Activated naive CD4-positive, alpha-beta T cell treated with Interleukin-2 at 50 U/mL for 16 hours (primary cell): ENCODE data around the gene NOC4L.
A peak's percentile ranks its signal among the peaks of the same experiment; 100 is the strongest.

Experiments used
- DNase-seq: peaks from one replicate; pipeline ENCODE4 v3.0.0-alpha.2; 2020

NOC4L gene

DNA sequence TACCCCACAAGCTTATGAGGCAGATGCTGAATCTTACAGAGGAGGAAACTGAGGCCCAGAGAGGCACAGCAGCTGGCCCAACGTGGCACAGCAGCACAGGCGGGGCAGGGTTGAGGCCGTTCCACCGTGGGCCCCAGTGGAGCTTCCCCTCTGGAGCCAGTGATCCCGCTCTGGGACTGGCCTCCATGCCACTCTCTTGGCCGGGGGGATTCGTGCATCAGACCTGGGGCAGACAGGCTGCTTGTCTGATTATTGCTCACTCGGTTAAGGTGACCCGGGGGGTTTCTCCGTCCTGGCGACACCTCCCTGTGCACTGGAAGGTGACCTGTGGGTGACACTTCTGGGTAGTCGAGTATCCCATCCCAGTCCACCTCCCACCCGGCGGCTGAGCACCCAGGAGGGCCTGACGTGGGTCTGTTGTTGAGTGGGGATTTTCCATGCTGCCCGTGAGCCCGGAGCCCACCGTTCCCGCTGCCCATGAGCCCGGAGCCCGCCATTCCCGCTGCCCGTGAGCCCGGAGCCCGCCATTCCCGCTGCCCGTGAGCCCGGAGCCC is 27.8 kb downstream of the NOC4L start:
- DNase-seq = no peak

DNA sequence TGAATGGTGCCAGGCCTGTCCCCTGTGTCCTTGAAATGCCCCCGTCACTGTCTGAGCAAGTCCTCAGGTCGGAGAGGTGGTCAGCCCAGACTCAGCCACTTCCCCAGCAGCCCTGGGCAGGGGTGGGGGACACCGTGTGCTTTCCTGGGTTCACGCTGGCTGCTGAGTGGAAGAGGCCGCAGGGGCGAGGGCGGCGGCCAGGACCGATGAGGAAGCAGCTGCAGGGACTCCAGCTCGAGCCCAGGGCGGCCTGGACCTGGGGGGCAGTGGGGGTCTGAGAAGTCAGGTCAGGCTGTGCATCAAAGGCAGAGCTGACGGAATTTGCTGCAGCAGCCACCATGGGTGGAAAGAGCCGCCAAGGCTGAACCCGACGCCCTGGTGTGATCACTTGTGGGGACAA is 28.4 kb downstream of the NOC4L start:
- DNase-seq = no peak

DNA sequence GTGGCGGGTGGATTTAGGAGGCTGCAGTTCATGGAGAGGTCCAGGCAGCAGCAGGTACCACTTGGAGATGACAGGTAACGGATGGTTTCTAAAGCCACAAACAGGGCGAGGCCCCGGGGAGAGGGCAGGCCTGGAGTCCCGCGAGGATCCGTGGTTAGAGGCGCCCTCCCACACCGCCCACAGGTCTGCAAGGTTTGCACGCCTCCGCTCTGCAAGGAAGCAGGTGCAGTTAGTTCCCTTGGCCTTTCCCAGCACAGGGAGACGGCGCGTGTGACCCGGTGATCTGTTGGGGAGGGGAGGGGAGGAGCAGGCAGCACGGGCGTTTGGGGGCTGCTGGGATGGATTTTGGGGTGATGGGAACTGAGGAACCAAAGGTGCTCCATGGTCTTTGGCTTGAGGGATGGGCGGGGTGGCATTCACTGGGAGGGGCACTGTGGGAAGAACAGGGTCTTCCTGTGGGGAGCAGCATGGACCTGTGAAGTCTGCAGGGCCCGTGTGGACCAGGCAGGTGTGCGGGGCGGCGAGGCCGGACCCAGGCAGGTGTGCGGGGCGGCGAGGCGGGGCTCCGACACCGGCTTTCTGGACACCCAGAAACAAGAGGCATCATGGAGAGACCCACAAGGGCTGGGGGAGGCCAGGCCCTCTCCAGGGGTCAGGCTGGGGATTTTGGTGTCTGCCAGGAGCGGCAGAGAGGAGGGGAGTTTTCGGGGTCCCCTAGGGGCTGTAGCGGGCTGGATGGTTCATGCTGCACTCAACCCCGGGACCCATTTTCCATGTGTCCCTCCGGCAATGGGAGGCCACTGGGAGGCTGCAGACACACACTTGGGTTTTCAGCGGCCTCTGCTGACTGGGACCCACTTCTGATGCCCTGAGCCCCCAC is 29.1 kb downstream of the NOC4L start:
- no peak for DNase-seq

- no peak for DNase-seq
These were observed 30.0 kb downstream of the NOC4L start for GRCh38 chr12:132174015-132174838.

DNA sequence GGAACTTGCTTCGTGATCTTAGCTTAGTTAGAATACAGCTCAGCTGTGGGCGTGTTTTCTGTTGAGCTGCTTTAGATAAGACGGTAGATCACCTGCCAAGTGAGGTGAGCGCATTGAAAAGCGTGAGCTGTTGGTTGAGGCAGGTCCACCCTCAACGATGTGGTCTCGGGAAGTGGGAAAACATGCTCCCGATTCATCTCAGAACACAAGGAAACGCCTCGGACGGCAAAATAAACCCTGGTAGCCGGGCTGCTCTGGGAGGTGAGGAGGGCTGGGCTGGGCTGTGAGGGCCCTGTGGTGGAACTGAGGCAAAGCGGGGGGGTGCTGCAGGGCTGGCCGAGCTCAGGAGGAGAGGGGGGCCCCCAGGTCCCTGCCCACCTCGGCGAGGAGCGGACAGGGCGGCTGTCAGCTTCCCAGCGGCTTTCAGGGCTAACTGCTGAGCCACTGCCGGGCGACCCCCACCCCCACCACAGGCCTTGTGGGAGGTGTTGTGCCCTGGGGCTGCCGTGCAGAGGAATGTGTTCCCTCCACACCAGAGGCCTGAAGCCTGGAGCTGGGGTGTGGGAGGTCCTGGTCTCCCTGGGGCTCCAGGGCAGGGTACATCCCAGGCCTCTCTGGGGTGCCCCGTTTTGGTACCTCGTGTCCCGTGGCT is 30.7 kb downstream of the NOC4L start:
- no peak for DNase-seq

DNA sequence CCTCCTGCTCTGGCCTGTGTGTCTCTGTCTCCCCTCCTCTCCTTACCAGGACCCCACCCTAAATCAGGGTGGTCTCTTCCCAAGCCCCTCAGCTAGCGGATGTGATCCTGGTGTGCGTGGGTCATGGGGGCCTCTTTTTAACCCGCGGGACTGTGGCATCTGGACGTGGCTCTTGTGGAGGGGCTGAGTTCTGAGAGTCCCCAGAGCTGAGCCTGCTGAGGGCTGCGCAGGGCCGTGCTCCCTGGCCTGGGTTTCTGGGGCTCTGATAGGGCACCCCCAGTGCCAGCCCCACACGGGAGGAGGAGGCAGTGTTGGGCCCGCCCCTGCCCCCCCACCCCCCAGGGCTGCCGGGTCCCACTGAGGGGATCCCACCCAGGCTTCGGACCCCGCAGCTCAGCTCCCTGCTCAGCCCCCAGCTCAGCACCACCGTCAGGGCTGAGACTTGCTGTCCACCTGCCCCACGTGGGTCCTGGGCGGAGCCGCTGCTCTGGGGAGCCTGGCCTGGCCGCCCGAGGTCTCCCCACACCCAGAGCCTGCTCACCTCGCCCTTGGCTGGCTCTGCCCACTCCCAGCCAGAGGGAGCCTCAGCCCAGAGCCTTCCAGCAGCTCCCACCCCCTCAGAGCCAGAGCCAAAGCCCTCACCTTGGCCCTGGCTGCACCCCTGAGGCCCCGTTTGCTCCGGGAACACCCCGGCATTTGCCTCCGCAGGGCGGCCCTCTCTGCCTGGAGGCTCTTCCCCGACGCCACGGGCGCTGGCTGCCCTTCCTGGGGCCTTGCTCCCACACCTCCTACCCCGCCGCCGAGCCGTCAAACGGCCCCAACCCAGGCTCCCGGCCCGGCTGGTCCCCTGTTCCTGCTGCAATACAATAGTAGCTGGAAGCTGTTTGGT is 31.5 kb downstream of the NOC4L start:
- no peak for DNase-seq

DNA sequence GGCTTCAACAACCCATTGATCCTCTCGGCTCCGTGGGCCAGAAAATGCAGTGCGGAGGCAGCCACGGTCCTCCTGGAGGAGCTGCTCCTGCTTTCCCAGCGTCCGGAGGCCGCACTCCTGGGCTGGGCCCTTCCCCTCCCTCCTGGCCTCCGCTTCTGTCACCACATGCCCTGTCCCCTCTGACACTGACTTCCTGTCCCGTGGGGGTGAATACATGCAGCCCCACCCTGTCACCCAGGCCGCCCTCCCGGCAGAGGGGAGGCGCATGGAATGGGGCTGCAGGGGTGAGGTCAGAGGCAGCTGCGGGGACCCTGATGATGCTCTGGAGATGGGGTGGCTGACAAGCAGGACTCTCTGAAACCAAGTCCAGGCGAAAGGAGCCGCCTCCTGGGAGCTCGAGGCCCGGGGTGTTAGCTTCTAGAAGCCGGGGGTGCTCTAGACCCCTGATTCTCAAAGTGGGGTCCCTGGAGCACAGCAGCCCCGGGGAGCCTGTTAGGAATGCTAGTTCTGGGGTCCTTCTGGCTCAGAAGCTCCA is 32.2 kb downstream of the NOC4L start:
- DNase-seq = no peak

DNA sequence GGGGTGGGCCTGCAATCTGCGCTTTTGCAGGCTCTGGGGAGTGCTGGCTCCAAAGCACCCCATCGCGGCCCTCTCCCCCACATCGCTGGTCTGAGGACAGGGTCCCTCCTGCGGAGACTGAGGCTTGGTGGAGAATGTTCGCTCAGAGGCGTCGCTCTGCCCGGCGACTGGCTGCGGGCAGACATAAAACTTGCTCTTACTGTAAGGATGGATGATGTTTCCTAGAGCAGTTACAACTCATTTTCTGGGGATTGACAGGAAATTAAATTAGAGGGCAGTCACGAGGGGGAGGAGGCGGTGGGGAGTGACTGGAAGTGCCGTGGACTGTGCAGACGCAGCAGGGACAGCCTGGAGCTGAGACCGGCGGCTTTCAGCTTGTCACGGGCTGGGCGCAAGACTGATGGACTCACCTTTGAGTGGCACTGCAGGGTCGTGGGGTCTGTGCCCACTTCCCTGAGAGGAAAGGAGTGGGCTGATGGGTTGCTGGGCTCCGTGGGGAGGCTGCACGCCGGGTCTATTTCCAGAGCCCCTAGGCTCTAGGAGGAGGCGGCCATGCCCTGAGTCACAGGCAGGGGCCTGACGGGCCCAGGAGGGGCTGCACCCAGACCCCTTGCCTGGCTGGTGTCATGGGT is 32.8 kb downstream of the NOC4L start:
- no peak for DNase-seq

- no peak for DNase-seq
These were observed 34.1 kb downstream of the NOC4L start for GRCh38 chr12:132178316-132178715.

DNA sequence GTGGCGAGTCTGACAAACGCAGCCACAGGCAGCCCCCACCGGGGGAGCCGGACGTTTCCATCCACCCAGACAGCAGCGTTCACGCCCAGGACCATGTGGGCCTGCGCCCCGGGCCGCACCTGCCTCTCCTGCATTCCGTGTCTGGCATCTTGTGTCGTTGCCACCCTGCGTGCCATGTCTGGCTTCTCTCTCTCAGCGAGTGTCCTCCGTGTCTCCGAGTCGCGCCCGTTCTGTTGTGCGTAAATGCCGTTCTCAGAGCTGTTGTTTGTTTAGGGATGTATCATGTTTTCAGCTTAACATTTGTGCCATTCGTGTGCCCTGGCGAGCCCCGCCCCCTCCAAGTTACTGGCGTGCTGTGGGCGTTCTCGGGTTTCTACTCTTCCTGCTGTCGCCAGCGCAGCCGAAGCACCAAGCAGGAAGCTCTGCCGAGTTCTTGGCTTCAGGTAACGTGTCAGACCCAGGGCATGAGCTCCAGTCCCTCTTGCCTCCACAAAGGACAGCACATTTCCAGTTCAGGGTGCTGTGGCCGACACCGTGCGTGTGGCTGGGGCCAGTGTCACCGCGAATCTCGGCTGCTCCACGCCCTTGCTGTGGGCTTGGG is 34.6 kb downstream of the NOC4L start:
- peak; percentile 63 for DNase-seq

DNA sequence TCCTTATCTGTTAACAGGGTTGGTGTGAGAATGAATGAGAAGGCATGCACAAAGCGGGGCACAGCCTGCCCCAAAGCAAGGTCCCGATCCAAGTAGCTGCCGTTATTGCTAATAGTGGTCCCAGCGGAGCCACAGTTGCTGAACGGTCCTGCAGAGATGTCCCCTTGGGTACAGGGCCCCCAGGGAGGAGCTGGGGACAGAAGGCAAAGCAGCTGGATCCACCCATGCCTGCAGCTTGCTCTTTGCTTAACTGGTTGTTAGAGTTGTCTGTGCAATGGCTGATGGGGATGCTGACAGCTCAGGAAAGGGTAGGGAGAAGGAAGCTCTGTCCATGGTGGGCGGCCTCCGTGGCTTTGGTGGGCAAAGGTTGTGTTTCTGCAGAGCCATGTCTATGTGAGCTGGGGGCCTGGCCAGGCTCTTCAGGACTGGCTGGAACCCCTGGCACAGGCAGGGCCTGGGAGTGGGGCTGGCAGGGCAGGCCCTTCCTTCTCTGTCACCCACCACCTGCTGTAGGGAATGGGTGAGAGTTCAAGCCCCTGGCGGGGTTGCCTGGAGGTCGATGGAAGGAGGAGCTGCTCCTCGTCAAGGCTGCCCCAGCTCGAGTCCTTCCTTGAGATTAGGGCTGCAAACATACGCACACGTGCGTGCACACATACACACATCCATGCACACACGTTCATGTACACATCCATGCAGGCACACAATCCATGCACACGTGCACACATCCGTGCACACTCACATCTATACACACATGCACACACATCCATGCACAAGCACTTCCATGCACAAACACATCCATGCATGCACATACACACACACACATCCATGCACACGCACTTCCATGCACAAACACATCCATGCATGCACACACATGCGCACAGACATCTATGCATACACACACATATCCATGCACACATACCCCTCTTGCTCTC is 35.4 kb downstream of the NOC4L start:
- no peak for DNase-seq

GRCh38 chr12:132180648-132181546 is 36.6 kb downstream of the NOC4L start:
- DNase-seq = no peak

DNA sequence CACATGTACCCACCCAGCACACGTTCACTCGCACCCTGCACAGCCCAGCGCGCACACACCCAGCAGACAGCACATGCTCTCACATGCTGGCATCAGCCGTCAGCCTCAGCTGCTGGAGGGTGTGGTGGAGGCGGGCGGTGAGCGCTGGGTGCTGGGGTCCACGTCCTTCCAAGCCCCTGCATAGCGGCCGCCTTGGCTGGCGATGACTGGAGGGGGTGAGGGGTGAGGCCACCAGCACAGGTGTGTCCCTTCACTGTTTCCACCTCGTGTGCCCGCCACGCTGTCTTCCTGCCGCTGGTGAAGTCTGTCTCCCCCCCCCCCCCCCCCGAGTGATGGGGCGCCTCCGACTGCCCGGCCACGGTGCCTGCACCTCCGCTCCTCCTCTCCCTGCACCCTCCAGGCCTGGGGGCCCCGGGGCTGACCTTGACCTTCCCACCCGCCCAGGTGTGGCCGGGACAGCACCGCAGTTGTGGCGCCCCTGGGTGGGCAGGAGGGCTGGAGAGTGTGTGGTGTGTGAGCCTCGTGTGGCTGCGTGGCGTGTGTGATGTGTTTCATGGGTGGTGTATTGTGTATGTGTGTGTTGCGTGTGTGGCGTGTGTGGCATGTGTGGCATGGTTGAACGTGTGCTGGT is 37.4 kb downstream of the NOC4L start:
- no peak for DNase-seq

GRCh38 chr12:132182206-132182710 is 38.0 kb downstream of the NOC4L start:
- no peak for DNase-seq

- DNase-seq = no peak
These were observed 38.6 kb downstream of the NOC4L start for GRCh38 chr12:132182711-132183365.

- peak; percentile 27 for DNase-seq
These were observed 41.4 kb downstream of the NOC4L start for GRCh38 chr12:132185705-132186104.

- DNase-seq = peak; percentile 11
These were observed 42.1 kb downstream of the NOC4L start for GRCh38 chr12:132186208-132186856.
